ENCODE data around the gene WDFY2.

Gene WDFY2

DNA sequence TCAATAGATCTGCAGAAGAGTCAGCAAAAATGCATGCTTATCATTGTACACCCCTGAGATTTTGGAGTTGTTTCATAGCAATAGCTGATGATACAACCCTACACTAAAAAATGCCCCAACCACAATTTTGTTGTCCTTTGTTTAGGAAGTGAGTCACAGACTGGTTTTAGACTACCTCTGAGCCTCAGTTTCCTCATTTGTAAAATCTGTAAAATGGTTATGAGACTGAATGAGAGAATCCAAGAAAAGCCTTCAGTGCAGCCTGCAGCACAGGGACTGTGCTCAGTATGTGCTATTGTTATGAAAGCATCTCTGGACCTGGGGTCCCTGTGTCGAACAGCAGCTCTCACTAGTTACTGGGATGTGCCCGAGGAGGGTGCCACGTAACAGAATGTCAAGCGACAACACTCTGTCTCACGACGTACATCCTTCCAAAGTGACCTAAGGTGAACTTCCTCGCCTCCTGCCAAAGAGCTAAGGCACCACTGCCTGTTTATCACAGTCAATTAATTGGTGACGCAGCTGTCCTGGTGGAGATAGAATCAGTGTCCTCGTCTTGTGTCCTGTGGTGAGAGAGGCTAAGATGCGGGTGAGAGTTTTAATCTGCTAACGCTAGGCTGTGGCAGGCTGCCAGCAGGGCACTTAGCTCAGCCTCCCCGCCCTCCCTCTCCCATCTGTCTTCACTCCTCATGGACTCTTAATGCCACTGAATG lies 201.6 kb downstream of the WDFY2 start:
- in situ Hi-C loops (cut with MboI; ENCODE audit: low sequenced_read_pairs) = no loop called here

GRCh38 chr13:51786425-51787265 lies 202.4 kb downstream of the WDFY2 start:
- in situ Hi-C loops (cut with MboI; ENCODE audit: low sequenced_read_pairs) = no loop called here

- in situ Hi-C loops (cut with MboI; ENCODE audit: low sequenced_read_pairs) = no loop called here
Measured at GRCh38 chr13:51793570-51794271, 209.5 kb downstream of the WDFY2 start.

DNA sequence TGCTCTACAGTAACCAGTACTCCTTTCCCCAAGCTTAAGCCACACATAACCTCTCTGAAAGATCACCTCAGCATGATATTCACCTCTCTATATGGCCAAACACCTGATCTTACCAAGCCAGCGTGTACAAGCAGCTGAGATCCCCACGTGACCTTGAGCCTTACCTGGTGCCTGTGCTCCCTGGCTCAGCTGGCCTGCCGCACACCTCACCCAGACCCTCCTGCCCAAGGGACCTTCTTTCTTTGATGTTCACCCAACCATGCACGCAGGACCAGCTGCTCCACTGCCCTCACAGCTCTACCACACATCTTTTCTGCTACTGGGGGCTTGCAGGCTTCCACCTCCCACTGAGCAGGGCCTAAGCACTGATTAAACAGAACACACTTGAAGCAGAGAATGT lies 210.7 kb downstream of the WDFY2 start:
- in situ Hi-C loops (cut with MboI; ENCODE audit: low sequenced_read_pairs) = no loop called here

- in situ Hi-C loops (cut with MboI; ENCODE audit: low sequenced_read_pairs) = no loop called here
Measured at GRCh38 chr13:51795419-51795818, 211.2 kb downstream of the WDFY2 start.

- in situ Hi-C loops (cut with MboI; ENCODE audit: low sequenced_read_pairs) = no loop called here
Measured at GRCh38 chr13:51796546-51796945, 212.3 kb downstream of the WDFY2 start.

GRCh38 chr13:51797664-51798488 lies 213.6 kb downstream of the WDFY2 start:
- in situ Hi-C loops (cut with MboI; ENCODE audit: low sequenced_read_pairs) = no loop called here

DNA sequence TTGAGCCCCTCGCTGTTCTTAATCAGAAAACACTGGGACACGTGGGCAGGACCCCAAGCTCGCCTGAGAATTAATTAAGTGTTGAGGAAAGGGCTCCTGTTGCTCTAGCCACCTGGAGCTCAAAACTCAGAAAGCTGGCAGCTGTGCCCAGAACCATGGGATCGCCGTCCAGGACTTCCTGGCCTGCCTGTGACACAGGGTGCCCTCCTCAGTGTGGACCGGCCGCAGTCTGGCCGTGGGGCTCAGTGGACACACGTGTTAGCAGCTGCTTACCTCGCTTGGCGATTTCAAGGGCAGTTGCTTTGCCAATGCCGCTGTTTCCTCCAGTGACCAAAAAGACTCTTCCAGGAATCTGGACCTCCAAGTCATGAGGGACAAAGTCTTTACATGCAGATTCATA lies 215.0 kb downstream of the WDFY2 start:
- in situ Hi-C loops (cut with MboI; ENCODE audit: low sequenced_read_pairs) = no loop called here

DNA sequence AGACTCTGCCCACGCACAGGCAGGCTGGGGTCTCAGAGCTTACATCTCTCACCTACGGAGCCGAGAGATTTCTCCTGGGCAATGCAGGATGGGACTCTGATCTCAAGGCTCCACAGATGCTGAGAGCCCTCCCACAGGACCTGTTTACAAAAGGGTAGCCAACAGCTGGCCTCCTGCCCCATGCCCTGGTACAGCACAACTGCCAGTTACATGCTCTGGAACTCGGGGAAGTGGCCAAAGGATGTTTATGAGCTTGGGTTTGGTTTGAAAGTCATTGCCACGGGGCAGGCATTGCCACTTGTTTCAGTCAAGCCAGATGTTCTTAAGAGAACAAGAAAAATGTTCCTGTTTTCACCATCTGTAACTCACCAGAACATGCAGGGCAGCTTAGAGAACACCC lies 216.2 kb downstream of the WDFY2 start:
- in situ Hi-C loops (cut with MboI; ENCODE audit: low sequenced_read_pairs) = no loop called here

DNA sequence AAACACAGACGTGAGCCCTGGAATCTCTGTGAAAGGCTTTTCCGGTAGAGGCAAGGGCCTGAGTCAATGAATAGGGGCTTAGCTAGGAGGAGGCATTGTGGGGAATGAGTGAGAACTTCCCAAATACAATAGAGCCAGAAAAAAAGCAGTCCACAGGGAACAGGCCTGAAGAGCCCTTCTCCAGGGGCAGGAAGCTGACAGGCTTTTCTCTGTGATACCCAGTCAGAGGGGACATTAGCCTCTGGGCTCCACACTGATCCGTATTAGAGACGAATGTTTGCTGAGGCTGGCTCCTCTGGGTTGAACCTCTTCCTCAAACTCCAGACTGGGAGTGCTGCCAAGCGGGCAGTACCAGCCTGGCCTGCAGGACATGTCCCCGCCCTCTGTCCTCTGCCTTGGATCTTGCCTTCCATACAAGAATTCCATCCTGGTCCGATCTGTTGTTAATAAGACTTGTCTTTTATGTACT lies 217.4 kb downstream of the WDFY2 start:
- in situ Hi-C loops (cut with MboI; ENCODE audit: low sequenced_read_pairs) = no loop called here

GRCh38 chr13:51802631-51803418 lies 218.6 kb downstream of the WDFY2 start:
- in situ Hi-C loops (cut with MboI; ENCODE audit: low sequenced_read_pairs) = no loop called here

- in situ Hi-C loops (cut with MboI; ENCODE audit: low sequenced_read_pairs) = no loop called here
Measured at GRCh38 chr13:51803422-51804294, 219.4 kb downstream of the WDFY2 start, which contains the start of gene DHRS12. Gene DHRS12, minus strand, starts transcription at chr13:51804163. Its CDS starts 4,504 bp downstream, at chr13:51799659.

DNA sequence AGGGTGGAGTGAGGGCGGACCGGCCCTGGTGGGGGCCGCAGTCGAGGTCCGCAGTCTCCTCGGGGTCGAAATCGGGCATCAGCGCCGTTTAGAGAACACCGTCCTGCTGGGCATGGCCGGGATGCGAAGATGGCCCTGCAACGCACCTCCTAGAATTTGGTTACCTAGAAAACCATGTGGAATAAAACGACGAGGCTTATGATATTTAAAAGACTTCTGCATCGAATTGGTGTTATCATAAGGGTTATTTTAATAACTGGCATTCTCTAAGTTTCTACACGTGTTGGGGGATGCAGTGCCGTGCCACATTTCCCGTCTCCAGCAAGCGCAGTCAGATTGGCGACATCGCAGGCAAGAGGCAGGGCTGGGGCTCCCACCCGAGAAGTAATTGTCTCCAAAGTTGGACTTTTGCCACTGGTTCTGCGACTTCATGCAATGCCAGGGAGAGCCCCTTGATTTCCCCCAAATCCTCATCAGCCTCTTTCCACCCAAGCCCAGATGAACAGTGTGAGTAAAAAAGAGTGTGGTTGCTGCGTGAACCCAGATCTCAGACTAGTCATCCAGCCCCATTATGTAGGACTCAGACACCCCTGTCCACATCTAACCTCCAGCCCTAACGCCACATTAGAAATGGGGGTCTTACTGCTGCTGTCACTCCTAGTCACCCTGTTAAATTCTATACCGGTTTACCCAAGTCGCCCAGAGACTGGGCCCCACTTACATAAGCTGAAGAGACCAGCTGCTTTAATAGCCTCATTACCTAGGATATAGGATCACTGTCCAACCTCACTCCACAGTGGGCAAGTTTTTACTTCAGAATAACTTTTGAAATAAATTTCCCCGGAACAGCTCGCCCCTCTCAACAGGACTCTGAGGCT lies 220.3 kb downstream of the WDFY2 start:
- in situ Hi-C loops (cut with MboI; ENCODE audit: low sequenced_read_pairs) = no loop called here

DNA sequence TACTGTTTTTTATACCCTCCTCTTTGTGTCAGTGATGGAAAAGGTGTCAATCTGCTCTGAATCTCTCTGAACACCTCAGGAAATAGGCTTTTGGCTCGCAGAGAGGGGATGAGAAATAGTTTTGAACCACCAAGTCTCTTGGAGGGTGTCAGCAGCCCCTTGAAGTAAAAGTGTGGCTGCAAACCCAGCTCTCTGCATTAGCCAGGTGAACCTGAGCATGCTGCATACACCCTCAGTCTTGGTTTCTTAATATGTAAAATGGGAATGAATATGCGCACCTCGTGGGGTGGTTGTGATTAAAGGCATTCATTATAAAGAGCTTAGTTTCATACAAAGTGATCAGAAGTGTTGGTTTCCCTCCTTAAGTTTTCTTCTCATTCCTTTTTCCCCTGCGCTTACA lies 221.1 kb downstream of the WDFY2 start:
- in situ Hi-C loops (cut with MboI; ENCODE audit: low sequenced_read_pairs) = no loop called here

GRCh38 chr13:51805925-51806324 lies 221.7 kb downstream of the WDFY2 start:
- in situ Hi-C loops (cut with MboI; ENCODE audit: low sequenced_read_pairs) = no loop called here

GRCh38 chr13:51806566-51806965 lies 222.3 kb downstream of the WDFY2 start:
- in situ Hi-C loops (cut with MboI; ENCODE audit: low sequenced_read_pairs) = no loop called here

GRCh38 chr13:51807041-51807440 lies 222.8 kb downstream of the WDFY2 start:
- in situ Hi-C loops (cut with MboI; ENCODE audit: low sequenced_read_pairs) = no loop called here

DNA sequence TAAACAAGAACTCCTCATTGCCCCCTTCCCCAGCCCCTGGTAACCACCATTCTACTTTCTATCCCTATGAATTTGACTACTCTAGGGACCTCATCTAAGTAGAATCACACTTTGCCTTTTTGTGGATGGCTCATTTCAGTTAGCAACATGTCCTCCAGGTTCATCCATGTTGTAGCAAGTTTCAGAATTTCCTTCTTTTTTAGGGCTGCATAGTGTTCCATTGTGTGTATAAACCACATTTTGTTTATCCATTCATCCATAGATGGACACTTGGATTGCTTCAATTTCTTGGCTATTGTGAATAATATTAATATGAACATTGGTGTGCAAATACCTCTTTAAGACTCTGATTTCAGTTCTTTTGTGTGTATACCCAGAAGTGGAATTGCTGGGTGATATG lies 224.5 kb downstream of the WDFY2 start:
- in situ Hi-C loops (cut with MboI; ENCODE audit: low sequenced_read_pairs) = no loop called here

Data from HL-60/S4 treated with phorbol 12-myristate 13-acetate at 8.2 ng/mL for 4 days and 3 days (cell line).